HG03103 (cell line): ENCODE data around the gene PGGHG.

Source experiments
- ATAC-seq: cut with Tn5 transposase; IDR thresholded peaks from one replicate; pipeline ENCODE4 v1.9.1; 2021; ENCODE audit warnings: low read depth; ENCODE audit not compliant: unreplicated experiment

Gene PGGHG

DNA sequence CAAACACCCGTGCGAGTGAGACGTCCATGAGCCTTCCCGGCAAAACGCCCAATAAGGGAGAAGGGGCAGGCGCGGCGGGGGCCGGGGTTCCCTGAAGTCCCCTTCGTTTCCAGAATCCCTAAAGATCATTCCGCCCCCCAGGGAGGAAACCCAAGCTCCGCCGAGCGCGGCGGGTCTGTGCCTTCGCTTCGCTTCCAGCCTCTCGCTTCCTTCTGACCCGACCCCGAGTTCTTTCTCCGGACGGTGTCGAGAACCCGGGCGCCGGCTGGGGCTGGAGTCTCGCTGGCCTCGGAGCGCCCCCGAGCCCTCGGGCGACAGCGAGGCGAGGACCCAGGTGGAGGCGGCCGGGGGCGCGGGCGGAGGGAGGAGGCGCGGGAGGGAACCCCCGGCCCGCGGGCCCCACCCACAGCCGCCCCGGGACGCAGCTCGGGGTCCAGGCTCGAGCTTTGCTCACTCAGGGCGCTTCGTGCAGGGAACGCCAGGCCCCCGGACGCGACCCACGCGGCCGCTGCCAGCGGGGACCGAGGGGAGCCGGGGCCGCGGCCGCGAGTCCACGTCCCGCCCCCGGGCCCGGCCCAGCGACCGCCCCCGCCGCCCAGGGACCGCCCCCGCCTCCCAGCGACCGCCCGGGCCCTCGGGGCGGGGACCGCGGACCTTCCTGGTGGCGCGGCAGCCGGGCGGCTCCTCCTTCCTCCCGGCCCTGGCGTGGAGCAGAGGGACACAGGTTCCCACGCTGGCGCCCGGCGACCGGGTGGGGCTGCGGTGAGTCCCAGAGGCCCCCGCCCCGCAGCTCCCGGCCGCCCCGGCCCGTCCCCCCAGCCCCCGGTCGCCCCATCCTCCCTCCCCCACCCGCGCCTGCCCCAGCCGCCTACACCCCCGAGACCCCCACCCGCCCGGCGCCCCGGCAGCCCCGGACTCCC is at the start of gene PGGHG:
Gene PGGHG, plus strand, starts transcription at position 649 of the 920 bp plus-strand sequence. CDS start 691 bp downstream, outside the sequence.
- ATAC-seq = peak; percentile 65

DNA sequence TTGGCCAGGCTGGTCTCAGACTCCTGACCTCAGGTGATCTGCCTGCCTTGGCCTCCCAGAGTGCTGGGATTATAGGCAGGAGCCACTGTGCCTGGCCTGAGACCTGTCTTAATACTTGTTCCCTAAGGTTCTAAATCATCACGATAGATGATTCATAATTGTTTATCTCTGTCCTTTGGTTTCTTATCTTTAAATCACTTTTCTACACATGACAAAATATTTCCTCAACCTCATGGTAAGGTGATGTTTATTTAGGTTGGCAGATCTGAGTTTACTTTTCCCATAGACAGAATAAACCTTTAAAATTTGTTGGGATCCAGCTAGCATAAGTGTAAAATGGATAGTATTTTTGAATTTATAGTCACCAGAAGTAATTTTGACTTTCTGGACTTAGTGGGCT is 48.6 kb upstream of the PGGHG start:
- no peak for ATAC-seq

DNA sequence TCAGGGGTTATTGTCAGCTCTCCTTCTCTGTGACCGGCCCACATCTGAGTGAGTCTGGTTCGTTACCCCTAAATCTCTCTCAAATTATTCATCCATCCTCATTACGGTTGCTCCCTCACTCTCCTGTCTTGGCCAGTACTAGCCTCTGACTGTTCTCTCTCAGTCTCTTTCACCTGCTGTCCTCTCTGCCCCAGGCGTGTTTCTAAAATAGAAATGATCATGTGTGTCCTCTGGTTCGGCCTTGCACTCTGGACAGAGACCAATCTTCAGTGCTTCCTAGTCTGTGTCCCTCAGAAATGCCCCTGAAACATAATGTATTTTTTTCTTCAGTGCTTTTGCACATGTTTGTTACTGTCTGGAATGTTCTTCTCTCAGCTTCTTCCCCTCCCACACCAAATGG is 47.3 kb upstream of the PGGHG start:
- no peak for ATAC-seq

DNA sequence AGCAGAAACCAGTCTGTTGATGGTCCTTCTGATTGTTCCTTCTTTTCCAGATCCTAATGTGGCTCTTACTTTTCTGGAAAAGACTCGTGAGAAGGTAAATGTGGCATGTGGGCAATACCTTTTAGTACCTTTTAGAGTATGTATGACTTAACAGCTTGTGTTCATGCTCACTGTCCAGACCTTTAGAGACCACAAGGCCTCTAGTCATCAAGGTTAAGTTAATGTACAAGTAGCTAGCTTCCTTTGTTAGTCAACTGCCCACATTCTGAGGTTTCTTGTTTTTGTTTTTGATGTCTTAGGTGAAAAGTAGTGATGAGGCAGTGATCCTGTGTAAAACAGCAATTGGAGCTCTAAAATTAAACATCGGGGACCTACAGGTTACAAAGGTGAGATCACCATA is 44.5 kb upstream of the PGGHG start:
- no peak for ATAC-seq

DNA sequence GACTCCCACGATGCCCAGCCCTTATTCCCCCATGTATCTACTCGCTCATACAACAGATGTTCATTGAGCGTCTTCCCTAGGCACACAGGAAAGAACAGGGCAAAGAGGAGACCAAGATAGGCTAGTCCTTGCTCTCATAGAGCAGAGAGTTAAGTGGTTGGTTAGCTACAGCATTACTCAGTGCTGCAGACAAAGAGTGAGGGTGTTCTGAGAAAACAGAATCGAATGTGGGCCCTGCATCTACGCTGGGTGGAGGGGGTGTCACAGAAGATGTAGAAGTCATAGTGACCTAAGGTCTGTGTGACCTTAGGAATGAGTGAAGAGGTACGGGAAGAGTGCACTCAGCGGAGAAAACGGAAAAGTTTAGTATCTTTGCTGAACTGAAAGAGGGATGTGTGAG is 39.9 kb upstream of the PGGHG start:
- no peak for ATAC-seq

DNA sequence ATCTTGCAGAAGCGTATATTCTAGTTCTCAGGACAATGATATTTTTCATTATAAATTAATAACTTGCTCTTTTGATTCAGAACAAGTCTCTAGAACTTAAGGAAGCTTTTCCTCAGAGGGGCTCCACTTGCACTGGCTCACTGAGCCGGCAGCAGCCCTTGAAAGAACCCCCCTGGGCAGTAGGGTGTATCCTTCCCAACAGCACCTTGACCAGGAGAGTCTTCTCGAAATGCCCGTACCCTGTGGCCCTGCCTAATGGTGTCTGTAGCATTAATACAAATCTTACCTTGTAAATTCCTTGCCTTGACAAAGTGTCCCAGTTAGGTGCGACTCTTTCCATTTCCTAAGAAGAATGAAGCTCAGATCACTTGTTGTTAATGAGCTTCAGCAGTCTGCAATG is 38.7 kb upstream of the PGGHG start:
- ATAC-seq = no peak

DNA sequence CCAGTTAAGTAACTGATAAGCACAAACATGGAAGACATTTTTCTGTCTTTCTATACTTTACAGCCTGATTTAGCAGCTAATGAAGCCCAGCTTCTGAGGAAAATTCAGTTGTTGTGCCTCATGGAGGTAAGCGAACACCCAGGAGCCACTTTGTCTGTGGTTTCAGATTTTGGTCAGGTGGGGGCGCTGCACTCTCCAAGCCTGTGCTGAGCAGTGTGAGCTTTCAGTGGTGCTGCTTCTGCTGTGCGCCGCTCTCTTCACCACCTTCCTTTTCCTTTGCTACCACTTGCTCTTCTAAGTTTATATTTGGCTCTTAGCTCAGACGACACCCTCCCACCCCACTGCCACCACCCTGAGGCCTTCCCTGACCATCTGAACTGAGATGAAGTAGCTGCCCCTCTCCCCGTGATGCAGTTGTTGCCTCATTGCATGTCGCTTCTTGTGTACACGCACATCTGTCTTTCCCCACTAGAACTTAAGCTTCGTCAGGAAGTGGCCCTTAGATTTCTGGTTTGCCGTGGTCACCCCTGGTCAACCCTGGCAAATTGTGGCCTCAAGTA is 38.1 kb upstream of the PGGHG start:
- ATAC-seq = no peak

DNA sequence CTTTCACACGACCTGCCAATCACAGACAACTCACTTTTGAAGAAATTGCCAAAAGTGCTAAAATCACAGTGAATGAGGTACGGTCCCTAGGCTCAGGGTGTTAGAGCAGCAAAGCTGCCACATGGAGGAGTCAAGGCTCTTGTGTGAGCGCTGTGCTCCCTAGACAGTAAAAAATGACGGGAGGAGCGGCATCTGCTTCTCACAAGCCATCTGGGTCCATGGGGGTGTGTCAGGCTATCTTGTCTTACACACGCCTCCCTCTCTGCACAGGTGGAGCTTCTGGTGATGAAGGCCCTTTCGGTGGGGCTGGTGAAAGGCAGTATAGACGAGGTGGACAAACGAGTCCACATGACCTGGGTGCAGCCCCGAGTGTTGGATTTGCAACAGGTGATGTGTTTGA is 37.4 kb upstream of the PGGHG start:
- ATAC-seq = no peak

DNA sequence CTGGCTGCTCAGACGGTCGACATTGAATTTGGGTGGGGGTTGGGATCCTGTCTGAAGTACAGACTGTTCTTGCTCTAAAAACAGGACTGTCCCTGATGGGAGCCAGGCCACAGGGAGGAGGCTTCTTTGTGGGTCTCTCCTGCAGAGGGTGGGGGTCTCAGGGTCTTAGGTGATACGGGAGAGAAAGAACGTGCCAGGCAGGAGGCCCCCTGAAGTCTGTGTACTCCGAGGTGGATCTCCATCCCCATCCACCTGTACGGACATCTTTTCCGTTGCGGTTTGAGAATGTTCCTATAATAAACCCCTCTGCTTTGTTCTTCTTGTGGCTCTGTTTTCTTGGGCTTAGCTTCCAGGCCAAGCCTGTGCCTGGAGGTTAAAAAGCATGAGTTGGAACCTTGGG is 36.3 kb upstream of the PGGHG start:
- ATAC-seq = no peak

DNA sequence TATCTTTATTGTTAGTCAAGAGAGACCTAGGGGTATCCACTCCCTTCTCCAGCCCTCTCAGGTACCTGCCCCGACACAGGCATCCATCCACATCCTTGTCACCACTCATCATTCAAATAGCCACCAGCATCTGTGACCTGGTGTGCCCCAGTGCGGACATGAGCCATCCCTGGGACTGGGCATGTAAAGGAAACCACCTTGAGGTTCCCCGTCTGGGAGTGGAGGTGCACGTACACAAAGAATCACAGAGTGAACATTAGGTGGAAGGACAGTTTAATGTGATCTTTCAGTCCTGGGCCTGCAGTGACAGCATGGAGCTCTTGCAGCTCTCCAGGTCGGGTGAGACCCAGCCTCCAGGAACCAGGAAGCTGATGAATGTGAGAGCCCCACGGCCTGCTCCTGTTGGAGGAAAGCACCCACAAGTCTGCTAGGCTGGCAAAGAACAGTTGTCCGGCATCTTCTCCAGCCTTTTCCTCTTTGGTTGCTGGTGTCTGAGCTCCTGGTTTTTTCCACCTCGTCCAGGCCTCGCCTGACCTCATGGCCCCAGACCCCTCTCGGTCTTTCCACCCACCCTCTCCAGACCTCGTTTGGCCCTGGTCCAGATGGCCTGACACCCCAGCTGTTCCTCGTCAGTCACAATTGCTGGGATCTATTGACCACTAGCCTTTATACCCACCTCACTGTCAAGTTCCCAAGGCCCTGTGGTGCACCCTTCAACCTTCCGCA is 35.6 kb upstream of the PGGHG start:
- ATAC-seq = no peak

DNA sequence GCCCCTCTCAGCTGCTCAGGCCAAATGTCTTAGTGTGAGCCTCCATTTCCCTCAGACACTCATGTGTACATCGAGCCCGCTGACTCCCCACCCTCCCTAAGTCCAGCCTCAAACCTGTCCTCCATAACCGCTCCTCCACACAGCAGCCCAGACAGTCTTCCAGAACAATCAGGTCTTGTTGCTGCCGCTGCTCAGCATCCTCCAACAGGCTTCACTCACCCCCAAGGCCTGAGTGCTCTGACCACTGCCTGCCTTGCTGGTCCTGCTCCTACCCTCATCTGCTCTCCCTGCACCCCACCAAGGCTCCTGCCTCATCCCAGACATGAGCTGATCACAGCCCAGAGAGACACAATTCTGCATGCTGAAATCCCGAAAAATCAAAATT is 35.0 kb upstream of the PGGHG start:
- ATAC-seq = no peak

DNA sequence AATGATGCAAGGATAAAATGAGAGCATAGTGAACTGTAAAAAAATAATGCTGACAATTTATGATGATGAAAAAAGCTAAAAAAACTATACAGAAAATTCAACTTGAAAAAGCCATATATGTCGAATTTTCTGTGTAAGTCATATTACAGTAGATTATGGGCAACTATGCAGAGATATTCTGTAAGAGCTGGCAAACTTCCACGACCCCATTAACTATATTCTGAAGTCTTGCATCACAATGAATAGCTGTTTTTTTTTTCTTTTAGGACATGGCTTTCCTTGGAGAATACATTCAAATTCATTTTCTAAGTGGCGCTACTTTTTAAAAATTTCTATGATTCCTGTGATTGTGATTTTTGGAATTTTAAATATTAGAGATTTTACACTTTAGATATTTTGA is 33.8 kb upstream of the PGGHG start:
- ATAC-seq = no peak

DNA sequence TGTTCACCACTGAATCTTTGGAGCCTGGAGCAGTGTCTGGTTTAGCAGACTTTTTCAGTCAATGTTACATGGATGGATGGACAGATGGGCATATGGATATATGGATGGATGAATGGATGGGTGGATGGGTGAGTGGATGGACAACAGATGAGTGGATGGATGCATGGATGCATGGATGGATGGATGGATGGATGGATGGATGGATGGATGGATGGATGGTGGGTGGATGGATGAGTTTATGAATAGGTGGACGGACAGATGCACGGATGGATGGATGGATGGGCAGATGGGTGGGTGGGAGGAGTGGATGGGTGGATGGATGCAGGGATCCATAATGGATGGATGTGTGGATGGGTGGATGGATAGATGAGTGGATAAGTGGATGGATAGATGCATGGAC is 33.1 kb upstream of the PGGHG start:
- ATAC-seq = no peak

DNA sequence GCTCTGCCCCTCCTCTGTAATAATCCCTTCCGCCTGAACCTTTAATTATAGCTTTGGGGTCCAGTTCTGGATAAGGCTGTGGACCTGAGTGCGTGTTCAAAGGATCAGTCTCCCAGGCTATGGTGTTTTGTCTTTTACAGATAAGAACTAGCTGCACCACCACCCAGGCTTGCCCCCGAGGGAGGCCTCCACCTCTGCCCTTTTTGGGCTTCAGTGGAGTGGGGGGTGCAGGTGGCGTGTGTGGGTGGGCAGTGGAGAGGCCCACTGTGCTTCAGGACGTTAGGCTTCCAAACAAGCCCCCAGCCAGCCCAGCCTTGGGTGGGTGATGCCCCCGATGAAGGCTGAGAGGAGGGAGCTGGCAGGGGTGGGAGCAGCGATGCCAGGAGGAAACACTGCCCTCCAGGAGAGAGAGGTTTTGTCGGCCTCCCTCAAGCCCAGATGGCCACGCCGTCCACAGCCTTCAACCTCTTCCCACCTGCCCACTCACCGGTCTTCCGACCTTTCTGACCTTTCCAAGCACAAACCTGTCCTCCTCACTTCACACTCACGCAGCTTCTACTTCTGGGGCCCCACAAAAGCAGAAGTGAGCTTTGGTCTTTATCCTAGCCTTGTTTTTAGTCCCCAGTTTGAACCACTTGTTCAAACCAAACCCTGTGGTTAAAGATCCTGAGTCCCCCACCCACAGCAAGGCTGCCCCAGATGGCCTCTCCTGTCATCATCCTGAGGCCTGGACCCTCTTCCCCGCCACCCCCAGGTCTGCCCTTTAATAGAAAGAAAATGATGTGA is 31.8 kb upstream of the PGGHG start:
- ATAC-seq = no peak

DNA sequence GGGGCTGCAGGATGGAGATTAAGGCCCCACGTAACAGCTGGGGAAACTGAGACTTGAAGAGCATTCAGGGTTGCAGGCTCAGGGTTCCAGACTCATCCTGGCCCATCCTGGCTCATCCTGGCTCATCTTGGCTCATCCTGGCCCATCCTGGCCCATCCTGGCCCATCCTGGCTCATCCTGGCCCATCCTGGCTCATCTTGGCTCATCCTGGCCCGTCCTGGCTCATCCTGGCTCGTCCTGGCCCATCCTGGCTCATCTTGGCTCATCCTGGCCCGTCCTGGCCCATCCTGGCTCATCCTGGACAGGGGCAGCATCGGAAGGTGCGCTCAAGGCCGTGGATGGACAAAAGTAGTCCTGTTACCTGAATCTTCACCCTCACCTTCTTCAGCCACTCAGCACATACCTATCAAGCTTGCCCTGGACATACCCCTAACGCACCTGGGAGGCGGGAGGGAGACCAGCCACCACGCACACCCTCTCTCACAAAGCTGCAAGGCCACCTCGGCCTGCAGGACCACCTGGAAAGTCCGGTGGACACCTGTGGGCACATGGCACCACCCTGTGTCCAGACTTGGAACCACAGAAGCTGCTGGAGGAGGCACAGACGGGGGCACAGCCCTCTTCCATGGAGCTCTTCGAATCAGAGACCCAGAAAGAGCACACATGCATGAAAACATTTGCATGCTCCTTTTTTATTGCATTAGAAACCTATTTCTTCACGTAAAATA is 31.0 kb upstream of the PGGHG start:
- ATAC-seq = no peak

DNA sequence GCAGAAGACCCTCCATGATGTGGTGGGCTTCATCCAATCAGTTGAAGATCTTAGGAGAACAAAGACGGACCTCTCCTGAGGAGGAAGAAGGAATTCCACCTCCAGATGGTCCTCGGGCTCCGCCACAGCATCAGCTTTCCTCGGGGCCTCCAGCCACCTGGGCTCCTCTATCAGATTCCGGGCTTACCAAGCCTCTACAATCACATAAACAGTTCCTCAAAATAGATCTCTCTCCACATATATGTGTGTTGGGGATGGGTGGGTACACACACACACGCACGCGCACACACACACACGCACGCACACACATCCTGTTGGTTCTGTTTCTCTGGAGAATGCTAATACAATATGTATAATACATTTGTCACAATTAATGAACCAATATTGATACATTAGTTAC is 29.5 kb upstream of the PGGHG start:
- no peak for ATAC-seq

DNA sequence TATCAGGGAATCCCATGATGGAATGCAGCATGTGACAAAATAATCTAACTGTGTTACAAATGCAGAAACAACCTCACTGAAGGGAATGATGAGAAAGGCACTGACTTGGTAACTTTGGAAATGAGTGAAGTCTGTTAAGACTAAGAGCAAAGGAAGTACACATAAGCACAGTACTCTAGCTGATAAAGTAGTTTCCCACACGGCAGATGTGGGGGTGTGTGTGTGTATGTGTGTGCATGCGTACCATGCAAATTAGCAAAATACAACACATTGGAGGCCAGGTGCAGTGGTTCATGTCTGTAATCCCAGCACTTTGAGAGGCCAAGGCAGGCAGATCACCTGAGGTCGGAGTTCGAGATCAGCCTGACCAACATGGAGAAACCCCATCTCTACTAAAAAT is 27.3 kb upstream of the PGGHG start:
- ATAC-seq = no peak

DNA sequence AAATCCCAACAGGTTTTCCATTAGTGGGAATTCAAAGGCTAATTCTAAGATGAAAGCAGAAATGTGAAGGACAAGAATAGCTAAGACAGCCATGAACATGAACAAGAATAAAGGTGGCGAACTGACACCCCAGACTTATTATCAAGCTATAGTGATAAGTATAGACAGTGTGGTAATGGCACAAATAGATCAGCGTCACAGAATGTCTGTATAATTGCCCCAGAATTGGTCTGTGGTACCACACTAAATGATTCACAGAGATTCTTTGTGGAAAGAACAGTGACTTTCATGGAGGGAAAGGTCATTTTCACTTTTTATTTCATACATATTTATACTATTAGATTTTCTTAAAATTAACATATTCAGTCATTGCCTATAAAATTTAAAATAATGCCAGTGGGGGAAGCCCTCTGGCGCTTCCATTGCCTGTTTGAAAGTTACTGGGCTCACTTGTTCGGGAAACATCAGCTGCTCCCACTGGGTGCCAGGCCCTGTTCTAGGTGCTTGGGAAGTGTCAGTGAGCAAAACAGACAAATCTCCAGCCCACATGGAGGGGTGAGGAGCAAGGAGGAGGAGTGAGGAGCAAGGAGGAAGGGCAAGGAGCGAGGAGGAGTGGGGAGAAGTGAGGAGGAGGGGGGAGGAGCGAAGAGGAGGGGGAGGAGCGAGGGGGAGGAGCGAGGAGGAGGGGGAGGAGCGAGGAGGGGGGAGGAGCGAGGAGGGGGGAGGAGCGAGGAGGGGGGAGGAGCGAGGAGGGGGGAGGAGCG is 22.1 kb upstream of the PGGHG start:
- no peak for ATAC-seq

DNA sequence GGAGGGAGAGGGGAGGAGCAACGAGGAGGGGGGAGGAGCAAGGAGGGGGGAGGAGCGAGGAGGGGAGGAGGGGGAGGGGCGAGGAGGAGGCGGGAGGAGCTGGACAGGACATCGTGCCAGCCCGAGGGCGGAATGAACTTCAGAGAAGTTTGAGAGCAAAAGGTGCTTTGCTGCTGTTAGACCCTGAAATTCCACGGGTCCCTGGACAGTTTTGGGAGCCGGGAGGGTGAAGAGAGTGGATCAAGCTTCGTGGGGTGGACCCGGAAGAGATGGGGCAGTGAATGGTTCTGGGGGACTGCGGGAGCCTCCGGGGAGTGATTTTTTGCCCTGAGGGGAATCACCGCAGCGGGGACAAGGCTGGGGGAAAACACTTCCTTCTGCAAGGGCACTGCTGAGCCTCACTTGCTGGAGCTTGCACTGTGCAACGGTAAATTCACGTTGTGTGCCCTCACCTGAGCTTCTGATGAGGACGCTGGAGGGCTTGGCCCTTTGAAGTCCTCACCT is 21.4 kb upstream of the PGGHG start:
- no peak for ATAC-seq
